ENCODE measurements around the gene GDF9. TPM values are rescaled to one million over a fixed set of nuclear protein-coding genes. Genes with fewer than 3 reads are reported as not detected.

GDF9 gene
- total RNA-seq, 1 experiment from 2014 or later: 0.42 TPM

DNA sequence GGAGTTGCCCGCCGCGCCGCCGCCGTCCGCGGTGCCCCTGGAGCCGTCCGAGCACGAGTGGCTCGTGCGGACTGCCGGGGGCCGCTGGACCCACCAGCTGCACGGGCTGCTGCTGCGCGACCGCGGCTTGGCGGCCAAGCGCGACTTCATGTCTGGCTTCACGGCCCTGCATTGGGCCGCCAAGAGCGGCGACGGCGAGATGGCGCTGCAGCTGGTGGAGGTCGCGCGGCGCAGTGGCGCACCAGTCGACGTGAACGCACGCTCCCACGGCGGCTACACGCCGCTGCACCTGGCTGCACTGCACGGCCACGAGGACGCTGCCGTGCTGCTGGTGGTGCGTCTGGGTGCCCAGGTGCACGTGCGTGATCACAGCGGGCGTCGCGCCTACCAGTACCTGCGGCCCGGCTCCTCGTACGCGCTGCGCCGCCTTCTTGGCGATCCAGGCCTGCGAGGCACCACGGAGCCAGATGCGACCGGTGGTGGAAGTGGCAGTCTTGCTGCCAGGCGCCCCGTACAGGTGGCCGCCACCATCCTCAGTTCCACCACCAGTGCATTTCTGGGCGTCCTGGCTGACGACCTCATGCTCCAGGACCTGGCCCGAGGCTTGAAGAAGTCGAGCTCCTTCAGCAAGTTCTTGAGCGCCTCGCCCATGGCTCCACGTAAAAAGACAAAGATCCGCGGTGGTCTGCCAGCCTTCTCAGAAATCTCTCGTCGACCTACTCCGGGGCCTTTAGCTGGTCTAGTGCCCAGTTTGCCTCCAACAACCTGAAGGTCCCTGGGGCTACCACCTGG, 51.6 kb downstream of the GDF9 start (continued):
- TF ChIP-seq, protein P1, sequence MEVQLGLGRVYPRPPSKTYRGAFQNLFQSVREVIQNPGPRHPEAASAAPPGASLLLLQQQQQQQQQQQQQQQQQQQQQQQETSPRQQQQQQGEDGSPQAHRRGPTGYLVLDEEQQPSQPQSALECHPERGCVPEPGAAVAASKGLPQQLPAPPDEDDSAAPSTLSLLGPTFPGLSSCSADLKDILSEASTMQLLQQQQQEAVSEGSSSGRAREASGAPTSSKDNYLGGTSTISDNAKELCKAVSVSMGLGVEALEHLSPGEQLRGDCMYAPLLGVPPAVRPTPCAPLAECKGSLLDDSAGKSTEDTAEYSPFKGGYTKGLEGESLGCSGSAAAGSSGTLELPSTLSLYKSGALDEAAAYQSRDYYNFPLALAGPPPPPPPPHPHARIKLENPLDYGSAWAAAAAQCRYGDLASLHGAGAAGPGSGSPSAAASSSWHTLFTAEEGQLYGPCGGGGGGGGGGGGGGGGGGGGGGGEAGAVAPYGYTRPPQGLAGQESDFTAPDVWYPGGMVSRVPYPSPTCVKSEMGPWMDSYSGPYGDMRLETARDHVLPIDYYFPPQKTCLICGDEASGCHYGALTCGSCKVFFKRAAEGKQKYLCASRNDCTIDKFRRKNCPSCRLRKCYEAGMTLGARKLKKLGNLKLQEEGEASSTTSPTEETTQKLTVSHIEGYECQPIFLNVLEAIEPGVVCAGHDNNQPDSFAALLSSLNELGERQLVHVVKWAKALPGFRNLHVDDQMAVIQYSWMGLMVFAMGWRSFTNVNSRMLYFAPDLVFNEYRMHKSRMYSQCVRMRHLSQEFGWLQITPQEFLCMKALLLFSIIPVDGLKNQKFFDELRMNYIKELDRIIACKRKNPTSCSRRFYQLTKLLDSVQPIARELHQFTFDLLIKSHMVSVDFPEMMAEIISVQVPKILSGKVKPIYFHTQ (CRISPR knock-in tag; IDR thresholded peaks at IDR 0.05): no peak
- TF ChIP-seq ZNF232 (CRISPR knock-in tag; IDR thresholded peaks at IDR 0.05): no peak
- no peak for TF ChIP-seq ZNF425 (CRISPR knock-in tag; conservative IDR thresholded peaks at IDR 0.05)
- no peak for TF ChIP-seq EMX1 (CRISPR knock-in tag; IDR thresholded peaks at IDR 0.05)
- TF ChIP-seq, protein P2, sequence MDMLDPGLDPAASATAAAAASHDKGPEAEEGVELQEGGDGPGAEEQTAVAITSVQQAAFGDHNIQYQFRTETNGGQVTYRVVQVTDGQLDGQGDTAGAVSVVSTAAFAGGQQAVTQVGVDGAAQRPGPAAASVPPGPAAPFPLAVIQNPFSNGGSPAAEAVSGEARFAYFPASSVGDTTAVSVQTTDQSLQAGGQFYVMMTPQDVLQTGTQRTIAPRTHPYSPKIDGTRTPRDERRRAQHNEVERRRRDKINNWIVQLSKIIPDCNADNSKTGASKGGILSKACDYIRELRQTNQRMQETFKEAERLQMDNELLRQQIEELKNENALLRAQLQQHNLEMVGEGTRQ (CRISPR knock-in tag; IDR thresholded peaks at IDR 0.05): no peak
- no peak; the same call in 1 of the 2 replicates for TF ChIP-seq NR3C1 (CRISPR knock-in tag; conservative IDR thresholded peaks at IDR 0.05; ENCODE audit: low read depth)
- no peak for TF ChIP-seq ZSCAN18 (CRISPR knock-in tag; IDR thresholded peaks at IDR 0.05)
- TF ChIP-seq, protein P3, sequence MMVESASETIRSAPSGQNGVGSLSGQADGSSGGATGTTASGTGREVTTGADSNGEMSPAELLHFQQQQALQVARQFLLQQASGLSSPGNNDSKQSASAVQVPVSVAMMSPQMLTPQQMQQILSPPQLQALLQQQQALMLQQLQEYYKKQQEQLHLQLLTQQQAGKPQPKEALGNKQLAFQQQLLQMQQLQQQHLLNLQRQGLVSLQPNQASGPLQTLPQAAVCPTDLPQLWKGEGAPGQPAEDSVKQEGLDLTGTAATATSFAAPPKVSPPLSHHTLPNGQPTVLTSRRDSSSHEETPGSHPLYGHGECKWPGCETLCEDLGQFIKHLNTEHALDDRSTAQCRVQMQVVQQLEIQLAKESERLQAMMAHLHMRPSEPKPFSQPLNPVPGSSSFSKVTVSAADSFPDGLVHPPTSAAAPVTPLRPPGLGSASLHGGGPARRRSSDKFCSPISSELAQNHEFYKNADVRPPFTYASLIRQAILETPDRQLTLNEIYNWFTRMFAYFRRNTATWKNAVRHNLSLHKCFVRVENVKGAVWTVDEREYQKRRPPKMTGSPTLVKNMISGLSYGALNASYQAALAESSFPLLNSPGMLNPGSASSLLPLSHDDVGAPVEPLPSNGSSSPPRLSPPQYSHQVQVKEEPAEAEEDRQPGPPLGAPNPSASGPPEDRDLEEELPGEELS (CRISPR knock-in tag; IDR thresholded peaks at IDR 0.05): peak; percentile 94; the same call in 1 of the 2 replicates
- no peak for TF ChIP-seq CDX4 (CRISPR knock-in tag; IDR thresholded peaks at IDR 0.05; ENCODE audit: borderline replicate concordance)
- TF ChIP-seq MXD4 (CRISPR knock-in tag; IDR thresholded peaks at IDR 0.05; ENCODE audit: borderline replicate concordance): no peak
- TF ChIP-seq ZNF317 (CRISPR knock-in tag; IDR thresholded peaks at IDR 0.05; ENCODE audit: borderline replicate concordance, low read depth): no peak
- TF ChIP-seq FOXJ3 (CRISPR knock-in tag; IDR thresholded peaks at IDR 0.05; ENCODE audit: borderline replicate concordance): no peak
